ENCODE measurements around the gene AGPS. TPM values are rescaled to one million over a fixed set of nuclear protein-coding genes. Genes with fewer than 3 reads are reported as not detected.
"Not testable (repeated sequence)": the region's sequence is repeated elsewhere in the genome, so short reads cannot be mapped to it uniquely, and the experiment has no call there.

Gene AGPS
- total and polyA plus RNA-seq, 2 donors (not counting 1 experiment from before 2014, with no cell fraction given) = 2.2 to 25.5 TPM

DNA sequence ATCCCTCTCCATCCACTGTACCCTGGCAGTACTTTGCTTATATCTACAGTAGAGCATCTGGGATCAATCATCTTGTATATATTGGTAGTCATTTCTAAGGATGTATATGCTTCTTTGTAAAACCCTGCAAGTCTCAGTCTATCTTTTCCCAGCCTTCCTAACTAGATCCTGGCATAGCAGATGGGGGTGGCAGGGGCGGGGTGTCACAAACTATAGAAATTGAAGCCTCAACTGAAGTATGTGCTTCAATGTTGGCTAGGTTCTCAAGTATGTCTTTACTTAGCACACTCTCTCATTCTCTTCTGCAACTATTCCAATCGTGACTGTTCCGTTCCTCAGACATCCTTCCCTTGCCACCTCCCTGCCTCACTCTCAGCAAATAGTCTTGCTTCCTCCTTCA is 30.1 kb upstream of the AGPS start:
- ATAC-seq (ENCODE audit: low read depth) = no peak
- ChIA-PET POLR2A (no interaction called here), CTCF (no interaction called here)
- Mint-ChIP-seq H3K4me3 (no peak overlapping the region), H3K27me3 (no peaks in the 10 kb centered on the region), H3K9me3 (ENCODE audit: insufficient read depth) (no peaks in the 10 kb centered on the region), H3K27ac (no peak overlapping the region), H3K4me1 (no peaks in the 10 kb centered on the region)
- no peak overlapping the region for H3K4me2 ChIP-seq (replicated peaks; ENCODE audit: low read depth, low read length, poor library complexity, severe bottlenecking)
- H3K36me3 ChIP-seq (replicated peaks in 1 of 2; ENCODE audit: control extremely low read depth in 1 of 2, control insufficient read depth in 1 of 2, extremely low read depth in 1 of 2, insufficient read depth in 2 of 2, low read length in 1 of 2) = no peaks in the 10 kb centered on the region
- H3K9ac ChIP-seq (ENCODE audit: low read length) = no peak overlapping the region
- H3K4me3 ChIP-seq (ENCODE audit: control extremely low read depth in 1 of 5, extremely low read depth in 1 of 5, insufficient read depth in 1 of 5, low read depth in 2 of 5, low read length in 4 of 5) = no peak overlapping the region
- DNase-seq = no peak
- H3K9me3 ChIP-seq (ENCODE audit: control extremely low read depth in 1 of 3, control insufficient read depth in 2 of 3, insufficient read depth in 1 of 3, low read length in 2 of 3) = no peaks in the 10 kb centered on the region
- H3K4me1 ChIP-seq (ENCODE audit: control insufficient read depth in 2 of 2, insufficient read depth in 2 of 2, low read length in 2 of 2) = no peaks in the 10 kb centered on the region
- WGBS (ENCODE audit: insufficient coverage) = 94% methylated on average over 2 of the region's 3 CpGs
- TF ChIP-seq EZH2 (IDR thresholded peaks at IDR 0.05; ENCODE audit: borderline replicate concordance, insufficient read depth, low read depth, low read length, poor library complexity, severe bottlenecking) = no peak
- TF ChIP-seq, protein P1, sequence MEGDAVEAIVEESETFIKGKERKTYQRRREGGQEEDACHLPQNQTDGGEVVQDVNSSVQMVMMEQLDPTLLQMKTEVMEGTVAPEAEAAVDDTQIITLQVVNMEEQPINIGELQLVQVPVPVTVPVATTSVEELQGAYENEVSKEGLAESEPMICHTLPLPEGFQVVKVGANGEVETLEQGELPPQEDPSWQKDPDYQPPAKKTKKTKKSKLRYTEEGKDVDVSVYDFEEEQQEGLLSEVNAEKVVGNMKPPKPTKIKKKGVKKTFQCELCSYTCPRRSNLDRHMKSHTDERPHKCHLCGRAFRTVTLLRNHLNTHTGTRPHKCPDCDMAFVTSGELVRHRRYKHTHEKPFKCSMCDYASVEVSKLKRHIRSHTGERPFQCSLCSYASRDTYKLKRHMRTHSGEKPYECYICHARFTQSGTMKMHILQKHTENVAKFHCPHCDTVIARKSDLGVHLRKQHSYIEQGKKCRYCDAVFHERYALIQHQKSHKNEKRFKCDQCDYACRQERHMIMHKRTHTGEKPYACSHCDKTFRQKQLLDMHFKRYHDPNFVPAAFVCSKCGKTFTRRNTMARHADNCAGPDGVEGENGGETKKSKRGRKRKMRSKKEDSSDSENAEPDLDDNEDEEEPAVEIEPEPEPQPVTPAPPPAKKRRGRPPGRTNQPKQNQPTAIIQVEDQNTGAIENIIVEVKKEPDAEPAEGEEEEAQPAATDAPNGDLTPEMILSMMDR (IDR thresholded peaks at IDR 0.05) = no peak
- intact Hi-C loops (cut with micrococcal nuclease) = no loop called here
- H3K79me2 ChIP-seq (ENCODE audit: control insufficient read depth, insufficient read depth, low read length) = no peaks in the 10 kb centered on the region
- H3K27me3 ChIP-seq (replicated peaks in 1 of 4; ENCODE audit: control extremely low read depth in 1 of 4, control insufficient read depth in 3 of 4, insufficient read depth in 4 of 4, low read length in 3 of 4) = no peaks in the 10 kb centered on the region
- no peaks in the 10 kb centered on the region for H4K20me1 ChIP-seq (ENCODE audit: control insufficient read depth, insufficient read depth, low read length, poor library complexity, severe bottlenecking)
- no peak overlapping the region for H2AFZ ChIP-seq (ENCODE audit: insufficient read depth, low read depth, low read length, poor library complexity, severe bottlenecking)
- H3K27ac ChIP-seq (ENCODE audit: low read length in 2 of 2) = no peak overlapping the region

DNA sequence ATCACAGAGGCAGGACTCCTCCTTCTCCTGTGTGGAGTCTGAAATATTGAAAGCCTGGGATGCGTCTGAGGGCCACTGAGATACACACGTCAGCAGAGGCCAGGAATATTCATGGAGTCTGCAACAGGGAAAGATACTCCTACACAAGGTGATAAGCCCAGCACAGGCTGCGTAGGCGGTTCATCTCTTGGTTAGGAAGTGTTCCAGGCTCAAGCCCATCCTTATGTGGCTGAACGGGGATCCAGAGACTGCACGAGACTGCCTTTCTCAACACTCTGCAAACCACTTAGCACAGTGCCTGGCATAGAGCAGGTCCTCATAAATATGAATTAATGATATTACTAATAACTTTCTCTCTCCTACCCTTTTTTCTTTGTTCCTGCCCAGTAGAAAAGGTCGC is 29.2 kb upstream of the AGPS start:
- Histone ChIP-seq H3K27me3 (replicated peaks in 1 of 4; ENCODE audit: control extremely low read depth in 1 of 4, control insufficient read depth in 3 of 4, insufficient read depth in 4 of 4, low read length in 3 of 4) (no peaks in the 10 kb centered on the region), H3K27ac (ENCODE audit: low read length in 2 of 2) (no peak overlapping the region), H3K9ac (ENCODE audit: low read length) (no peak overlapping the region), H3K79me2 (ENCODE audit: control insufficient read depth, insufficient read depth, low read length) (no peaks in the 10 kb centered on the region), H3K9me3 (ENCODE audit: control extremely low read depth in 1 of 3, control insufficient read depth in 2 of 3, insufficient read depth in 1 of 3, low read length in 2 of 3) (peaks cover 0 to under 1% (median 0%) of the 10 kb centered on the region in 3 donors), H3K4me2 (replicated peaks; ENCODE audit: low read depth, low read length, poor library complexity, severe bottlenecking) (no peak overlapping the region), H3K4me1 (ENCODE audit: control insufficient read depth in 2 of 2, insufficient read depth in 2 of 2, low read length in 2 of 2) (no peaks in the 10 kb centered on the region), H3K4me3 (ENCODE audit: control extremely low read depth in 1 of 5, extremely low read depth in 1 of 5, insufficient read depth in 1 of 5, low read depth in 2 of 5, low read length in 4 of 5) (no peak overlapping the region), H3K36me3 (replicated peaks in 1 of 2; ENCODE audit: control extremely low read depth in 1 of 2, control insufficient read depth in 1 of 2, extremely low read depth in 1 of 2, insufficient read depth in 2 of 2, low read length in 1 of 2) (no peaks in the 10 kb centered on the region), H2AFZ (ENCODE audit: insufficient read depth, low read depth, low read length, poor library complexity, severe bottlenecking) (no peak overlapping the region), H4K20me1 (ENCODE audit: control insufficient read depth, insufficient read depth, low read length, poor library complexity, severe bottlenecking) (no peaks in the 10 kb centered on the region)
- TF ChIP-seq, protein P1 (IDR thresholded peaks at IDR 0.05) = no peak
- TF ChIP-seq EZH2 (IDR thresholded peaks at IDR 0.05; ENCODE audit: borderline replicate concordance, insufficient read depth, low read depth, low read length, poor library complexity, severe bottlenecking) = no peak
- 98% methylated on average over 5 of the region's 7 CpGs for WGBS (ENCODE audit: insufficient coverage)
- CTCF ChIA-PET = no interaction called here
- intact Hi-C loops (cut with micrococcal nuclease) = no loop called here
- Mint-ChIP-seq H3K27ac (no peak overlapping the region), H3K4me1 (no peaks in the 10 kb centered on the region), H3K9me3 (ENCODE audit: insufficient read depth) (no peaks in the 10 kb centered on the region), H3K27me3 (no peaks in the 10 kb centered on the region), H3K4me3 (no peak overlapping the region)
- DNase-seq (no peak), ATAC-seq (ENCODE audit: low read depth) (no peak)
- POLR2A ChIA-PET = no interaction called here

- H3K27me3 Mint-ChIP-seq; DNase-seq; H3K4me1 ChIP-seq (ENCODE audit: control insufficient read depth in 2 of 2, insufficient read depth in 2 of 2, low read length in 2 of 2); H3K79me2 ChIP-seq (ENCODE audit: control insufficient read depth, insufficient read depth, low read length); H3K4me3 Mint-ChIP-seq; H4K20me1 ChIP-seq (ENCODE audit: control insufficient read depth, insufficient read depth, low read length, poor library complexity, severe bottlenecking); H3K27ac ChIP-seq (ENCODE audit: low read length in 2 of 2); ATAC-seq (ENCODE audit: low read depth); POLR2A ChIA-PET; H3K4me2 ChIP-seq (replicated peaks; ENCODE audit: low read depth, low read length, poor library complexity, severe bottlenecking); H3K36me3 ChIP-seq (replicated peaks in 1 of 2; ENCODE audit: control extremely low read depth in 1 of 2, control insufficient read depth in 1 of 2, extremely low read depth in 1 of 2, insufficient read depth in 2 of 2, low read length in 1 of 2); H3K27me3 ChIP-seq (replicated peaks in 1 of 4; ENCODE audit: control extremely low read depth in 1 of 4, control insufficient read depth in 3 of 4, insufficient read depth in 4 of 4, low read length in 3 of 4); H3K9me3 Mint-ChIP-seq (ENCODE audit: insufficient read depth); H3K9ac ChIP-seq (ENCODE audit: low read length); H3K9me3 ChIP-seq (ENCODE audit: control extremely low read depth in 1 of 3, control insufficient read depth in 2 of 3, insufficient read depth in 1 of 3, low read length in 2 of 3); H3K4me3 ChIP-seq (ENCODE audit: control extremely low read depth in 1 of 5, extremely low read depth in 1 of 5, insufficient read depth in 1 of 5, low read depth in 2 of 5, low read length in 4 of 5); H3K4me1 Mint-ChIP-seq; intact Hi-C loops (cut with micrococcal nuclease); H2AFZ ChIP-seq (ENCODE audit: insufficient read depth, low read depth, low read length, poor library complexity, severe bottlenecking); H3K27ac Mint-ChIP-seq: not testable (repeated sequence)
- CTCF ChIA-PET = interaction anchor here (1.5 kb wide), 1 partner anchor 8 kb away, joined by 4 read pairs; no protein-coding TSS in a partner anchor
Measured at GRCh38 chr2:177365764-177366163, 26.8 kb upstream of the AGPS start.

Measured in B cell (primary cell).